SK-N-SH (cell line): ENCODE results near the gene ATP11C. TPM values are rescaled to one million over a fixed set of nuclear protein-coding genes. Genes with fewer than 3 reads are reported as not detected.

Experiments
- CTCF ChIA-PET: fragments of 300-600, 350-600 bp; formaldehyde crosslinking; extraction: SDS; loops from one replicate; lab custom pipeline; 2021; lab: Yijun Ruan, JAX
- POLR2A ChIA-PET: fragments of 350-600 bp; sonication (Branson Sonifier 250); formaldehyde crosslinking; extraction: SDS; loops from one replicate; lab custom pipeline; 2020; ENCODE audit warnings: antibody characterized with exemption, inconsistent platforms; lab: Yijun Ruan, JAX
- DNase-seq: peaks from one replicate; pipeline ENCODE4 v3.0.0; 2012
- H2AFZ ChIP-seq: fragments of 200-600 bp; sonication (generic); 2 replicates; pipeline ENCODE4 v1.8.1; 2016; ENCODE audit warnings: antibody characterized with exemption, mild to moderate bottlenecking, low read depth
- H3F3A ChIP-seq: fragments of 200-600 bp; sonication (generic); replicated peaks from 2 replicates; pipeline ENCODE3; 2016; ENCODE audit warnings: antibody characterized with exemption, mild to moderate bottlenecking; ENCODE audit not compliant: insufficient read depth
- H3K27ac ChIP-seq, 2 experiments: fragments of 200-500 bp in 1 of 2; fragments of 200-600 bp in 1 of 2; sonication (Bioruptor generic) in 1 of 2; sonication (generic), shearing (Covaris generic) in 1 of 2; 2 replicates each; pipeline versions ENCODE4 v1.5.1 to v1.6.1; 2014 to 2016; ENCODE audit warnings: low read depth in 2 of 2, inconsistent platforms in 1 of 2, low read length in 1 of 2, mild to moderate bottlenecking in 1 of 2, mixed read lengths in 1 of 2
- H3K27me3 ChIP-seq: fragments of 200-600 bp; sonication (generic), shearing (Covaris generic); 2 replicates; pipeline ENCODE4 v1.6.1; 2016; ENCODE audit warnings: mixed run types; ENCODE audit not compliant: insufficient read depth
- H3K36me3 ChIP-seq, 2 experiments: fragments of 200-500 bp in 1 of 2; fragments of 200-600 bp in 1 of 2; sonication (Bioruptor generic) in 1 of 2; sonication (generic) in 1 of 2; replicated peaks in 1 of 2; 2 replicates each; pipeline versions ENCODE3 to v1.5.1; 2014 to 2016; ENCODE audit warnings: low read length in 1 of 2, mild to moderate bottlenecking in 1 of 2; ENCODE audit not compliant: insufficient read depth in 2 of 2, control insufficient read depth in 1 of 2
- H3K4me1 ChIP-seq, 2 experiments: fragments of 200-500 bp in 1 of 2; fragments of 200-600 bp in 1 of 2; sonication (Bioruptor generic) in 1 of 2; sonication (generic), shearing (Covaris generic) in 1 of 2; 2 replicates each; pipeline versions ENCODE4 v1.5.1 to v1.6.1; 2014 to 2016; ENCODE audit warnings: low read depth in 1 of 2, low read length in 1 of 2, mixed run types in 1 of 2; ENCODE audit not compliant: insufficient read depth in 2 of 2, control insufficient read depth in 1 of 2
- H3K4me2 ChIP-seq: fragments of 200-600 bp; sonication (generic), shearing (Covaris generic); 2 replicates; pipeline ENCODE4 v1.6.1; 2017; ENCODE audit warnings: mixed run types
- H3K4me3 ChIP-seq, 2 experiments: fragments of 200-500 bp in 1 of 2; fragments of 200-600 bp in 1 of 2; sonication (Bioruptor generic) in 1 of 2; sonication (generic), shearing (Covaris generic) in 1 of 2; 2 replicates each; pipeline versions ENCODE4 v1.5.1 to v1.8.1; 2014 to 2016; ENCODE audit warnings: low read depth in 2 of 2, inconsistent platforms in 1 of 2, low read length in 1 of 2, mild to moderate bottlenecking in 1 of 2, mixed read lengths in 1 of 2, moderate library complexity in 1 of 2
- H3K79me2 ChIP-seq: fragments of 200-600 bp; sonication (generic); 2 replicates; pipeline ENCODE4 v1.8.1; 2017; ENCODE audit warnings: mild to moderate bottlenecking; ENCODE audit not compliant: insufficient read depth
- H3K9ac ChIP-seq: fragments of 200-600 bp; sonication (generic); 2 replicates; pipeline ENCODE4 v1.6.1; 2017; ENCODE audit warnings: mixed run types
- H3K9me2 ChIP-seq: fragments of 200-600 bp; sonication (generic); 2 replicates; pipeline ENCODE4 v1.6.1; 2017; ENCODE audit warnings: mixed run types
- H3K9me3 ChIP-seq: fragments of 200-600 bp; sonication (generic); 2 replicates; pipeline ENCODE4 v1.6.1; 2017; ENCODE audit warnings: mixed run types, mild to moderate bottlenecking, moderate library complexity
- H4K20me1 ChIP-seq: fragments of 200-600 bp; sonication (generic); 2 replicates; pipeline ENCODE4 v1.6.1; 2017; ENCODE audit warnings: mild to moderate bottlenecking, mixed run types; ENCODE audit not compliant: insufficient read depth
- CHD2 ChIP-seq: fragments of 150-350 bp; IDR thresholded peaks from 2 replicates; pipeline ENCODE4 v1.6.1; 2018; ENCODE audit warnings: low read length; ENCODE audit not compliant: partially characterized antibody
- EP300 ChIP-seq, 2 experiments: IDR thresholded peaks; 2 replicates each; pipeline versions ENCODE4 v1.4.0 to v1.6.1; 2012; ENCODE audit warnings: borderline replicate concordance in 1 of 2, low read depth in 1 of 2, low read length in 1 of 2
- EZH2phosphoT487 ChIP-seq: fragments of 200-600 bp; sonication (generic); IDR thresholded peaks from 2 replicates; pipeline ENCODE4 v1.6.1; 2017; ENCODE audit warnings: low read depth, mixed run types, mild to moderate bottlenecking, antibody characterized with exemption, moderate library complexity, borderline replicate concordance
- FOSL2 ChIP-seq: IDR thresholded peaks from 2 replicates; pipeline ENCODE4 v1.4.0; 2012; ENCODE audit warnings: low read depth, mild to moderate bottlenecking, moderate library complexity, borderline replicate concordance
- FOXJ3 ChIP-seq: sonication (generic); formaldehyde crosslinking; IDR thresholded peaks from 2 replicates; pipeline ENCODE4 v1.5.1; 2020; ENCODE audit warnings: mild to moderate bottlenecking, missing genetic modification reagents
- GATA2 ChIP-seq: sonication (generic); formaldehyde crosslinking; IDR thresholded peaks from 2 replicates; pipeline ENCODE4 v1.5.0; 2020; ENCODE audit warnings: mild to moderate bottlenecking, missing genetic modification reagents
- JUND ChIP-seq: IDR thresholded peaks from 2 replicates; pipeline ENCODE4 v1.4.0; 2012
- MXI1 ChIP-seq: IDR thresholded peaks from 2 replicates; pipeline ENCODE4 v1.6.1; 2012; ENCODE audit warnings: mild to moderate bottlenecking, low read depth, low read length, improper control_type of control experiment
- NRF1 ChIP-seq: IDR thresholded peaks from 2 replicates; pipeline ENCODE4 v1.6.1; 2012; ENCODE audit warnings: low read depth, mild to moderate bottlenecking, low read length
- POLR2AphosphoS5 ChIP-seq: IDR thresholded peaks from 2 replicates; pipeline ENCODE4 v1.6.1; 2012; ENCODE audit warnings: low read depth, low read length
- RCOR1 ChIP-seq: fragments of 150-350 bp; IDR thresholded peaks from 2 replicates; pipeline ENCODE4 v1.6.1; 2017; ENCODE audit warnings: antibody characterized with exemption, low read length
- RFX5 ChIP-seq: IDR thresholded peaks from 2 replicates; pipeline ENCODE4 v1.6.1; 2012; ENCODE audit warnings: mild to moderate bottlenecking, improper control_type of control experiment, low read length
- RXRA ChIP-seq: IDR thresholded peaks from 2 replicates; pipeline ENCODE4 v1.4.0; 2012; ENCODE audit warnings: low read depth, mild to moderate bottlenecking, borderline replicate concordance
- SIN3A ChIP-seq: IDR thresholded peaks from 2 replicates; pipeline ENCODE4 v1.6.1; 2012; ENCODE audit warnings: low read depth, mild to moderate bottlenecking, low read length, moderate library complexity, borderline replicate concordance
- TCF12 ChIP-seq: IDR thresholded peaks from 2 replicates; pipeline ENCODE4 v1.4.0; 2012
- YY1 ChIP-seq: IDR thresholded peaks from 2 replicates; pipeline ENCODE4 v1.4.0; 2012; ENCODE audit warnings: low read depth, mild to moderate bottlenecking
- WGBS: methylation state at CpG from one replicate; pipeline ENCODE4 v1.1.6; 2017; ENCODE audit warnings: low lambda C conversion rate; 5-methylcytosine and 5-hydroxymethylcytosine counted together
- polyA plus RNA-seq, 3 experiments: library from polyadenylated mRNA; depleted of rRNA; stranded (reverse); fragments of >200 nt; gene quantifications; 2 replicates each; pipeline ENCODE4 v1.2.3, GENCODE V29; 2012
- TF ChIP-seq, protein P1 (sequence below): IDR thresholded peaks from 2 replicates; pipeline ENCODE4; 2012
- TF ChIP-seq, protein P2 (sequence below): IDR thresholded peaks from 2 replicates; pipeline ENCODE4 v1.6.1; 2012; ENCODE audit warnings: mild to moderate bottlenecking, low read depth, low read length, moderate library complexity
- TF ChIP-seq, protein P3 (sequence below): fragments of 150-350 bp; IDR thresholded peaks from 2 replicates; pipeline ENCODE4 v1.6.1; 2016; ENCODE audit warnings: mild to moderate bottlenecking, low read depth, low read length
- TF ChIP-seq, protein P4 (sequence below): IDR thresholded peaks from 2 replicates; pipeline ENCODE4 v1.4.0; 2012; ENCODE audit warnings: low read depth

Gene ATP11C
- polyA plus RNA-seq, 1 of the 3 experiments (the other 2 are of a cell fraction), result 18.5 TPM

DNA sequence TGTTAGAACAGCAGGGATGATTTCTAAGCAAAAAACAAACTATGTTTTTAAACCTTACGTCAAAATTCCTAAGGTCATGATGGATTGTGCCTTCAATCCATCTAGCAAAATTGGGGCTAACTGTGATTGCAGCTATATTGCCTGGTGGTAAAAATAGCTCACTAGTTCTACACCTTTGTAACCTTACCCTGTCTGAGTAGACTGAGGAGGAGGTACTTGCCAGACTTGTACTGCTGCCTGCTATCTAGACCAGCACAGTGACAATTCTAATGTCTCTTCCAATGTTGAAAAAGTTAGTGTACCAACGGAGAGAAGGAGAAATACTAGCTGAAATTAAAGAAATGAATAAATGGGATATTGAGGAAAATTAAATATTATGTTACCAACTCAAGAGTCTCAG, 30.3 kb downstream of the ATP11C start (continued):
- no peak for TF ChIP-seq RCOR1
- TF ChIP-seq YY1, result no peak
- TF ChIP-seq EZH2phosphoT487, result no peak
- TF ChIP-seq, protein P1, sequence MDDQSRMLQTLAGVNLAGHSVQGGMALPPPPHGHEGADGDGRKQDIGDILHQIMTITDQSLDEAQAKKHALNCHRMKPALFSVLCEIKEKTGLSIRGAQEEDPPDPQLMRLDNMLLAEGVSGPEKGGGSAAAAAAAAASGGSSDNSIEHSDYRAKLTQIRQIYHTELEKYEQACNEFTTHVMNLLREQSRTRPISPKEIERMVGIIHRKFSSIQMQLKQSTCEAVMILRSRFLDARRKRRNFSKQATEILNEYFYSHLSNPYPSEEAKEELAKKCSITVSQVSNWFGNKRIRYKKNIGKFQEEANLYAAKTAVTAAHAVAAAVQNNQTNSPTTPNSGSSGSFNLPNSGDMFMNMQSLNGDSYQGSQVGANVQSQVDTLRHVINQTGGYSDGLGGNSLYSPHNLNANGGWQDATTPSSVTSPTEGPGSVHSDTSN, result no peak
- no peak for TF ChIP-seq POLR2AphosphoS5
- TF ChIP-seq, protein P2, sequence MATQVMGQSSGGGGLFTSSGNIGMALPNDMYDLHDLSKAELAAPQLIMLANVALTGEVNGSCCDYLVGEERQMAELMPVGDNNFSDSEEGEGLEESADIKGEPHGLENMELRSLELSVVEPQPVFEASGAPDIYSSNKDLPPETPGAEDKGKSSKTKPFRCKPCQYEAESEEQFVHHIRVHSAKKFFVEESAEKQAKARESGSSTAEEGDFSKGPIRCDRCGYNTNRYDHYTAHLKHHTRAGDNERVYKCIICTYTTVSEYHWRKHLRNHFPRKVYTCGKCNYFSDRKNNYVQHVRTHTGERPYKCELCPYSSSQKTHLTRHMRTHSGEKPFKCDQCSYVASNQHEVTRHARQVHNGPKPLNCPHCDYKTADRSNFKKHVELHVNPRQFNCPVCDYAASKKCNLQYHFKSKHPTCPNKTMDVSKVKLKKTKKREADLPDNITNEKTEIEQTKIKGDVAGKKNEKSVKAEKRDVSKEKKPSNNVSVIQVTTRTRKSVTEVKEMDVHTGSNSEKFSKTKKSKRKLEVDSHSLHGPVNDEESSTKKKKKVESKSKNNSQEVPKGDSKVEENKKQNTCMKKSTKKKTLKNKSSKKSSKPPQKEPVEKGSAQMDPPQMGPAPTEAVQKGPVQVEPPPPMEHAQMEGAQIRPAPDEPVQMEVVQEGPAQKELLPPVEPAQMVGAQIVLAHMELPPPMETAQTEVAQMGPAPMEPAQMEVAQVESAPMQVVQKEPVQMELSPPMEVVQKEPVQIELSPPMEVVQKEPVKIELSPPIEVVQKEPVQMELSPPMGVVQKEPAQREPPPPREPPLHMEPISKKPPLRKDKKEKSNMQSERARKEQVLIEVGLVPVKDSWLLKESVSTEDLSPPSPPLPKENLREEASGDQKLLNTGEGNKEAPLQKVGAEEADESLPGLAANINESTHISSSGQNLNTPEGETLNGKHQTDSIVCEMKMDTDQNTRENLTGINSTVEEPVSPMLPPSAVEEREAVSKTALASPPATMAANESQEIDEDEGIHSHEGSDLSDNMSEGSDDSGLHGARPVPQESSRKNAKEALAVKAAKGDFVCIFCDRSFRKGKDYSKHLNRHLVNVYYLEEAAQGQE, result no peak
- TF ChIP-seq NRF1, result no peak
- TF ChIP-seq EP300 (IDR thresholded peaks at IDR 0.05; ENCODE audit: borderline replicate concordance in 1 of 2, low read depth in 1 of 2, low read length in 1 of 2), result no peak

DNA sequence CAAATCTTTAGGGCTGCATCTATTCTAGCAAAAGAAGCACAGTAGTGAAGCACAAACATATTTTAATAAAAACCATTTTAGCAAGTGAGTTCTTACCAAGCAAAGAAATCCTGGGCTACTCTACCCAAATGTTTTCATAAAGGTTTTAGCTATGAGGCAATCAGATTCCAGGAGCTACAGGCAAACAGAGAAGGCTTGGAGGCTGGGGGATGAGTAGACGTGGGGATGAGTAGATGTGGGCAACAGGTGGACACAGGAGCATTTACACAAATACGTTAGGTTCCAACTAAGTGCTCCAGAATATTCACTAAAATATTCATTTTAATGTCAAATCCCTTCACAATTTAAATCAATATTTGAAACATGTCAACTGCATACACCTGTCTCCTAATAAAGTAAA, 34.5 kb downstream of the ATP11C start:
- H3K9ac ChIP-seq, result no peak overlapping the region
- POLR2A ChIA-PET, result no interaction called here
- H2AFZ ChIP-seq, result no peak overlapping the region

DNA sequence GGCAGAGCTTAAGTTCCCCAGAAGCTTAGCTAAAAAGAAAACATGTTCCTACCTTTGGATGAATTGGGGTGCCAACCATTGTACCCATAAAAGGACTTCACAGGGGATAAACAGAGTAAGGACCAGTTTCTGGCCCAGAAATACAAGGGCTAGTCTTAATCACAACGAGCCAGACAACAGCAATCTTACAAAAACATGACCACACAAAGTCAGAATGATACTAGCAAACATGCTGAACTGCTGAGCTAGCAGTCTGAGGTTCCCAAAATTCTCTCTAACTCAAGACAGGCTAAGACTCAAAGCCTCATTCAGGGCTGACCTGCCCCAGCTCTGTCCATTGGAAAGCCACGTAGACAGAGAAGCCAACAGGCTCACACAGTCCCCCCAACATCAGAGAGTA, 40.3 kb downstream of the ATP11C start:
- Histone ChIP-seq H3K27me3 (no peaks in the 10 kb centered on the region), H2AFZ (no peak overlapping the region), H3K4me2 (no peak overlapping the region), H3K27ac (peak overlapping the region in 1 of 2 experiments; percentile 79; a peak in 1 of 4 replicates), H4K20me1 (no peaks in the 10 kb centered on the region), H3K9me2 (no peaks in the 10 kb centered on the region), H3K36me3 (no peaks in the 10 kb centered on the region), H3K4me3 (no peak overlapping the region), H3K79me2 (peaks cover 93% of the 10 kb centered on the region), H3F3A (peaks cover 21% of the 10 kb centered on the region), H3K4me1 (peaks cover 0 to 14% of the 10 kb centered on the region in 2 experiments; a peak in 1 of 4 replicates), H3K9me3 (no peaks in the 10 kb centered on the region), H3K9ac (no peak overlapping the region)
- 35% methylated on average over 2 of the region's 2 CpGs for WGBS
- no peak for DNase-seq
- ChIA-PET POLR2A (no interaction called here), CTCF (no interaction called here)
- TF ChIP-seq CHD2, result no peak
- no peak for TF ChIP-seq MXI1
- TF ChIP-seq, protein P1, result no peak
- TF ChIP-seq RFX5, result no peak
- no peak for TF ChIP-seq YY1
- no peak for TF ChIP-seq TCF12
- no peak for TF ChIP-seq GATA2 (CRISPR knock-in tag)
- TF ChIP-seq FOSL2, result no peak
- no peak for TF ChIP-seq RXRA
- no peak for TF ChIP-seq SIN3A
- TF ChIP-seq, protein P3, sequence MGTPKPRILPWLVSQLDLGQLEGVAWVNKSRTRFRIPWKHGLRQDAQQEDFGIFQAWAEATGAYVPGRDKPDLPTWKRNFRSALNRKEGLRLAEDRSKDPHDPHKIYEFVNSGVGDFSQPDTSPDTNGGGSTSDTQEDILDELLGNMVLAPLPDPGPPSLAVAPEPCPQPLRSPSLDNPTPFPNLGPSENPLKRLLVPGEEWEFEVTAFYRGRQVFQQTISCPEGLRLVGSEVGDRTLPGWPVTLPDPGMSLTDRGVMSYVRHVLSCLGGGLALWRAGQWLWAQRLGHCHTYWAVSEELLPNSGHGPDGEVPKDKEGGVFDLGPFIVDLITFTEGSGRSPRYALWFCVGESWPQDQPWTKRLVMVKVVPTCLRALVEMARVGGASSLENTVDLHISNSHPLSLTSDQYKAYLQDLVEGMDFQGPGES, result no peak
- TF ChIP-seq, protein P4, sequence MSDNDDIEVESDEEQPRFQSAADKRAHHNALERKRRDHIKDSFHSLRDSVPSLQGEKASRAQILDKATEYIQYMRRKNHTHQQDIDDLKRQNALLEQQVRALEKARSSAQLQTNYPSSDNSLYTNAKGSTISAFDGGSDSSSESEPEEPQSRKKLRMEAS, result no peak

More for the DNA sequence above, 34.5 kb downstream of the ATP11C start:
- Histone ChIP-seq H3K79me2 (peaks cover 84% of the 10 kb centered on the region), H3K27me3 (no peaks in the 10 kb centered on the region), H3F3A (no peaks in the 10 kb centered on the region), H3K27ac (no peak overlapping the region), H3K9me3 (no peaks in the 10 kb centered on the region), H3K4me2 (no peak overlapping the region), H3K9me2 (no peaks in the 10 kb centered on the region), H4K20me1 (0 out of 2 replicates have a peak, but pooled peaks cover 6% of the 10 kb centered on the region), H3K4me1 (no peaks in the 10 kb centered on the region), H3K4me3 (no peak overlapping the region), H3K36me3 (no peaks in the 10 kb centered on the region)
- TF ChIP-seq EZH2phosphoT487, result no peak
- TF ChIP-seq JUND, result no peak
- no peak for TF ChIP-seq NRF1
- no peak for TF ChIP-seq FOXJ3
- no peak for DNase-seq
- CTCF ChIA-PET, result no interaction called here
- 39% methylated on average over 2 of the region's 2 CpGs for WGBS
